ENCODE measurements around the gene ADAMTSL5. TPM values are rescaled to one million over a fixed set of nuclear protein-coding genes. Genes with fewer than 3 reads are reported as not detected.
"Not testable (repeated sequence)": the region's sequence is repeated elsewhere in the genome, so short reads cannot be mapped to it uniquely, and the experiment has no call there.

ADAMTSL5 gene
- polyA plus RNA-seq, 1 donor, result 16.5 TPM

DNA sequence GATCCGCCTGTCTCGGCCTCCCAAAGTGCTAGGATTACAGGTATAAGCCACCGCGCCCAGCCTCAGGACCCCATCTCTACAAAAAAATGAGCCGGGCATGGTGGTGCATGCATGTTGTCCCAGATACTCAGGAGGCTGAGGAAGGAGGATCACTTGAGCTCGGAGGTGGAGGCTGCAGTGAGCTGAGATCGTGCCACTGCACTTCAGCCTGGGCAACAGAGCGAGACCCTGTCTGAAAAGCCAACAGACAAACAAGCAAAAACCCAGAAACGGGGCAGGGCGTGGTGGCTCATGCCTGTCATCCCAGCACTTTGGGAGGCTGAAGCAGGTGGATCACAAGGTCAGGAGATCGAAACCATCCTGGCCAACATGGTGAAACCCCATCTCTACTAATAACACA lies 18.0 kb upstream of the ADAMTSL5 start:
- not testable (repeated sequence) for DNase-seq (ENCODE audit: low read depth)

- no peak for DNase-seq (ENCODE audit: low read depth)
These were observed 16.6 kb upstream of the ADAMTSL5 start for GRCh38 chr19:1529430-1529816.

DNA sequence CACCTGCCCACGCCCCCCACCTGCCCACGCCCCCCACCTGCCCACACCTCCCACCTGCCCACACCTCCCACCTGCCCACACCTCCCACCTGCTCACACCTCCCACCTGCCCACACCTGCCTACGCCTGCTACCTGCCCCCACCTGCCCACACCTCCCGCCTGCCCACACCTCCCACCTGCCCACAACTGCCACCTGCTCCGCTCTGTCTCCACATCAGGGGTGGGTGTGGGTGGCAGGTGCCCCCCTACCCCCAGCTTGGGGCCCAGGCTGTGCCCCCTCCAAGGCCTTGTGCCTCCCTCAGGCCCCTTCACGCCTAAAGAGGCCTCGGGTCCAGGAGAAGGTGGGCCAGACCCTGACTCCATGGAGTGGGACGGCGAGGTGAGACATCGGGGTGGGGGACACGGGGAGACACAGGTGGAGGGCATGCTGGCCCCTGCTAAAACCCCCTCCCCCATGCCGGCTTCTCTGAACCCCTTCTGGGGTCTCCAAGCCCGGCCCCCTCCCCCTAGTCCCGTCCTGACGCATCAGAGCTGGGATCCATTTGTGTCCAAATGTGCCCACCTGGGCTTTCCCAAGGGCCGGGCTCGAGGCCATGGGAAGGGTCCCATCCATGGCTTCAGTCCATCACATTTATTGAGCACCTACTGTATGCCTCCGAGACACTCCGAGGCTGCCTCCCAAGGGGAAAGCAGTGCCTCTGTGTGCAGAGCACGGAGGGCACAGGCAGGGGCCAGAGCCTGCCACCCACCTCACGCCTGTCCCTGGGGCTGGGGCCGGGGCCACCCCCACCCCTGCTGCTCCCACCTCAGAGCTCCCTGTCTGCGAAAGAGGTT lies 16.0 kb upstream of the ADAMTSL5 start:
- DNase-seq (ENCODE audit: low read depth), result no peak

DNA sequence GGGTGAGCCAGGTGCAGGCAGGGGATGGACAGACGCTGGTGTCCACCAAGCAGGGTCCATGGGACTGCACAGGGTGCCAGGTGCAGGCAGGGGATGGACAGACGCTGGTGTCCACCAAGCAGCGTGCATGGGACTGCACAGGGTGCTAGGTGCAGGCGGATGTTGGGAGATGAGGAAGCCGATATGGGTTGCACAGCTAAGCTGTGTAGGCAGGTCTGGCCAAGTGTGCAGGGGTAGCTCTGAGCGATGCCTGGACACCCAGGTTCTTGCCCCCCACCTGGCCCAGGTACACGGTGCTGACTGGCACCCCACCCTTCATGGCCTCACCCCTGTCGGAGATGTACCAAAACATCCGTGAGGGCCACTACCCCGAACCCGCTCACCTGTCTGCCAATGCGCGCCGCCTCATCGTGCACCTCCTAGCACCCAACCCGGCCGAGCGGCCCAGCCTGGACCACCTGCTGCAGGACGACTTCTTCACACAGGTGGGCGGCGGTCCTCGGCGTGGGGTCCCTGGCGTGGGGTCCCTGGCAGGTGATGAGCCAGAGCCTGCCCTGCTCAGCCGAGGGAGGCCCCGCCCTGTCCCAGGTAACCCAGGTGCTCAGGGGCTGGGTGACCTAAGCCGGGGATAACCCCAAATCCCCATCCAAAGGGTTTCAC lies 15.0 kb upstream of the ADAMTSL5 start:
- no peak for DNase-seq (ENCODE audit: low read depth)

DNA sequence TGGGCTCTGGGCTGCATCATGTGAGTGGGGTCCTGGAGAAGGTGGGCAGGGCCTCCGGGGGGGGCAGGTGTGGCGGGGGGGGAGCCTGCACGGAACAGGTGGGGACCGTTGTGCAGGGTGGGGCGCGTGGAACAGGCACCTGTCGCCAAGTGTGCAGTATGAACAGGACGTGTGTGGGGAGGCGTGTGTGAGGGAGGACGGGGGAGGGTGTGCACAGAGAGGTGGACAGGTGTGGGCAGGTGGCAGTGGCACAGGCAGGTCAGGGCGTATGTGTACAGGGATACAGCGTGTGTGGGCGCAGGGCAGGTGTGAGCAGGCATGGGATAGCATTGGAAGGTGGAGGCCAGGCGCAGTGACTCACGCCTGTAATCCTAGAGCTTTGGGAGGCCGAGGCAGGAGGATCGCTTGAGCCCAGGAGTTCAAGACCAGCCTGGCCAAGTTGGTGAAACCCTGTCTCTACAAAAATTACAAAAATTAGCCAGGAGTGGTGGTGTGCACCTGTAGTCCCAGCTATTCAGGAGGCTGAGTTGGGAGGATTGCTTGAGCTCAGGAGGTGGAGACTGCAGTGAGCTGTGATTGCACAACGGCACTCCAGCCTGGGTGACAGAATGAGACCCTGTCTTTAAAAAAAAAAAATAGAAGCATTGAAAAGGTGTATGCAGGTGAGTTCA lies 14.3 kb upstream of the ADAMTSL5 start:
- DNase-seq (ENCODE audit: low read depth), result no peak

- no peak for DNase-seq (ENCODE audit: low read depth)
These were observed 13.4 kb upstream of the ADAMTSL5 start for GRCh38 chr19:1526066-1526778.

- DNase-seq (ENCODE audit: low read depth), result no peak
These were observed 12.5 kb upstream of the ADAMTSL5 start for GRCh38 chr19:1525343-1525742.

DNA sequence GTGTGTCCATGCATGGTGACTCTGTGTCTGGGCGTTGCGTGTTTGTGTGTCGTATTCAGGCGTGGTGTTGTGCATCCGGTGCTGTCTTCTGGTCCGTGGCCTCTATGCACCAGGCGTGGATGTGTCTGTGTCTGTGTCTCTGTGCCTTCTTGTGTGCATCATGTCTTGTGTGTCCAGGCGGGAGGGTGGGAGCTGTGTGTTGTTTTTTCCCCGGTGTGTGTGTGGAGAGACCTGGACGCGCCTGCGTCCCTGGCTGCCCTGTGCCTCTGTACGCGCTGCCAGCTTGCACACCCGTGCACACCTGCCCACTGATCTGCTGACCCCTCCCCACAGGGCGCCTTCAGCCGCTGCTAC lies 12.1 kb upstream of the ADAMTSL5 start:
- DNase-seq (ENCODE audit: low read depth), result no peak

DNA sequence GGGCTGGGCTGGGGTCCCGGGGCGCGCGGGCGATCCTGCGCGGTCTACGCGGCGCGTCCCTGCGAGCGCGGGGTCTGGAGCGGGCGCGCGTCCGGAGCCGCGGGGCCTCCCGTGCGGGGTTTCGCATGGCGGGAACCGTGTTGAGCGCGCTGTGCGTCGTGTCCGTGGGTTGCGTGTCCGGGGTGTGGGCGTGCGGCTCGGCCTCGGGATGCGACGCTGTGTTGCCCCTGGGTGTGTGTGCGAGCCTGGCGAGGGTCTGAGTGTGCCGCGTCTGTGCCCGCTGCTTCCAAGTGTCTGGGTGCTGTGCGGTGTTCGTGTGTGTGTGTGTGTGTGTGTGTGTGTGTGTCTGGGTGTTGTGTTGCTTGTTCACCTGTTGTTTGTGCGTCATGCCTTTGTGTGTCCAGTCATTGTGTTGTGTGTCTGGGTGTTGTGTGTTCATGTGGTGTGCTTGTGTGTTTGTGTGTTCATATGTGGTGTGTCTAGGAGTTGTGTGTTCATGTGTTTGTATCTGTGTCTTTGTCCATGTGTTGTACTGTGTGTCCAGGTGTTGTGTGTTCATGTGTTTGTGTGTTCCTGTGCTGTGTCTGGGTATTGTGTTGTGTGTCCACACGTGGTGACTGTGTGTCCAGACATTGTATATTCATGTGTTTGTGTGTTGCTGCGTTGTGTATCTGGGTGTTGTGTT lies 11.6 kb upstream of the ADAMTSL5 start:
- no peak for DNase-seq (ENCODE audit: low read depth)

- DNase-seq (ENCODE audit: low read depth), result no peak
These were observed 10.8 kb upstream of the ADAMTSL5 start, which contains the start of gene PLK5 for GRCh38 chr19:1523412-1524286. Gene PLK5 (plus strand): TSS chr19:1524077. CDS start chr19:1526997, 2,920 bp downstream.

GRCh38 chr19:1522838-1523237 lies 10.0 kb upstream of the ADAMTSL5 start:
- no peak for DNase-seq (ENCODE audit: low read depth)

- no peak for DNase-seq (ENCODE audit: low read depth)
These were observed 9.2 kb upstream of the ADAMTSL5 start for GRCh38 chr19:1522061-1522460.

DNA sequence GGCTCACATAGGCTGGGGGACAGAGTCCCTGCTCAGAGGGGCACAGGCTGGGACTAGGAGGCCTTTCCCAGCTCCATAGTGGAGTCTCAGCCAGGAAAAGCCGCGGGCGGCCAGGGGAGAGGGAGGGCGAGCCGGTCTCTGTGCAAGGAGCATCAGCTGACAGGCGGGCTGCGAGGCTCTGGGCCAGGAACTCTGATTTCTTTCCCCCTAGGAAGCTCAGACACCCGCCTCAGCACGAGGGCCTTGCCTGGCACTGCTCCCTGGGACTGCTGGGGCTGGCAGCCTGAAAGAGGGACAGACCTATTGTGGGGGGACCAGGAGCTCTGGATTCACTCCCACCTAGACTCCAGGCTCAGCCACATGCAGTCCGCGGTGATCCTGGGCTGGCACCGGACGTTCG lies 8.8 kb upstream of the ADAMTSL5 start:
- no peak for DNase-seq (ENCODE audit: low read depth)

GRCh38 chr19:1520203-1520780 lies 7.5 kb upstream of the ADAMTSL5 start:
- DNase-seq (ENCODE audit: low read depth), result no peak

DNA sequence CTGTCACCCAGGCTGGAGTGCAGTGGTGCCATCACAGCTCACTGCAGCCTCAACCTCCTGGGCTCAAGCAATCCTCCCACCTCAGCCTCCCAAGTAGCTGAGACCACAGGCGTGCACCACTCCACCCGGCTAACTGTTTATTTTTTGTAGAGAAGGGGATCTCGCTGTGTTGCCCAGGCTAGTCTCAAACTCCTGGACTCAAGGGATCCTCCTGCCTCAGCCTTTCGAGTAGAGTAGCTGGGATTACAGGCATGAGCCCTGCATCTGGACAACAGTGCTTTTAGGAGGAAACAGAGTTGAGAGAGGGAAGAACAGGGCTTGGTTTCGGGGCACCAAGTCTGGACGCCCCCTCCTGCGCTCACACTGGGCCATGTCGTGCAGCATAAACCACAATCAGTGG lies 7.0 kb upstream of the ADAMTSL5 start:
- DNase-seq (ENCODE audit: low read depth), result not testable (repeated sequence)

- no peak for DNase-seq (ENCODE audit: low read depth)
These were observed 5.7 kb upstream of the ADAMTSL5 start for GRCh38 chr19:1518471-1518870.

- no peak for DNase-seq (ENCODE audit: low read depth)
These were observed 3.6 kb upstream of the ADAMTSL5 start for GRCh38 chr19:1516395-1516753.

- DNase-seq (ENCODE audit: low read depth), result no peak
These were observed 2.3 kb upstream of the ADAMTSL5 start for GRCh38 chr19:1514986-1515721.

DNA sequence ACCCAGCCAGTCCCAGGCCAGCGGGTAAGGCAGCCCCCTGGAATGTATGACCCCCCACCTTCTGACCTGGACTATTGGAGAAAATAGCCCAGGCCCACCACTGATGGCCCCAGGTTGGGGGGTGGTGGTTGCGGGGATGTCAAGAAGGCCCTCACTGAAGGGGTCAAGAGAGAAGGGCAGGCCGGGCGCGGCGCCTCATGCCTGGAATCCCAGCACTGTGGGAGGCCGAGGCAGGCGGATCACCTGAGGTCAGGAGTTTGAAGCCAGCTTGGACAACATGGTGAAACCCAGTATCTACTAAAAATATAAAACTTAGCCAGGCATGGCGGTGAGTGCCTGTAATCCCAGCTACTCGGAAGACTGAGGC lies 1.5 kb upstream of the ADAMTSL5 start:
- no peak for DNase-seq (ENCODE audit: low read depth)
